ENCODE measurements around the gene MTNR1A.

Gene MTNR1A

DNA sequence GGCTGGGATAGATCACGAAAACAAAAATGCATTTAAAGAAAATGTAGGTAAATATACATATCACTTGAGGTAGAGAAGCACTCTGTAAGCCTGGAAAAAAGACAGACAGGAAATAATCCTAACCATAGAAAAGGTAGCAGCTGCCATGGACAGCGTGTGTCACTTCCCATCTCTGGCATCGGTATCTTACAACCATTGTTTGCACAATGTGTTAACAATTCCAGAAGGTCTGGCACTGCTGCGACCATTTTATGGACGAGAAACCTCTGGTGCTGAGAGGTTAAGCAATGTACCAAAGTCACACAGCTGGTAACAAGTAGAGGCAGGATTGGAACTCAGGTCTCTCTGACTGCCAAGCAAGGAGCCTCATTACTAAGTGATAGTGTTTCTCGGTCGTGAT lies 1.7 kb upstream of the MTNR1A start:
- H3K4me2 ChIP-seq (ENCODE audit: low read length) = no peak overlapping the region

GRCh38 chr4:186554539-186554913 lies 841 bp downstream of the MTNR1A start:
- Histone ChIP-seq H3K9ac (ENCODE audit: low read length) (no peak overlapping the region), H3K27ac (ENCODE audit: low read length) (no peak overlapping the region), H4K20me1 (ENCODE audit: insufficient read depth, low read length) (no peaks in the 10 kb centered on the region), H3K4me3 (ENCODE audit: low read length) (no peak overlapping the region), H3K79me2 (ENCODE audit: low read length) (no peaks in the 10 kb centered on the region), H3K36me3 (replicated peaks; ENCODE audit: low read depth, low read length) (no peaks in the 10 kb centered on the region), H3K4me1 (ENCODE audit: low read length) (no peaks in the 10 kb centered on the region), H3K9me3 (ENCODE audit: insufficient read depth, low read length) (no peaks in the 10 kb centered on the region), H2AFZ (ENCODE audit: low read depth, low read length) (no peak overlapping the region), H3K4me2 (ENCODE audit: low read length) (no peak overlapping the region), H3K27me3 (ENCODE audit: low read depth, low read length) (no peaks in the 10 kb centered on the region)
- TF ChIP-seq CTCF (IDR thresholded peaks at IDR 0.05; ENCODE audit: low read depth, low read length) (no peak), EZH2phosphoT487 (IDR thresholded peaks at IDR 0.05; ENCODE audit: low read depth) (no peak)

More for the DNA sequence above, 1.7 kb upstream of the MTNR1A start:
- Histone ChIP-seq H3K9ac (ENCODE audit: low read length) (no peak overlapping the region), H2AFZ (ENCODE audit: low read depth, low read length) (no peak overlapping the region), H3K4me1 (ENCODE audit: low read length) (no peaks in the 10 kb centered on the region), H4K20me1 (ENCODE audit: insufficient read depth, low read length) (no peaks in the 10 kb centered on the region), H3K4me3 (ENCODE audit: low read length) (no peak overlapping the region), H3K27ac (ENCODE audit: low read length) (no peak overlapping the region), H3K36me3 (replicated peaks; ENCODE audit: low read depth, low read length) (no peaks in the 10 kb centered on the region), H3K27me3 (ENCODE audit: low read depth, low read length) (no peaks in the 10 kb centered on the region), H3K9me3 (ENCODE audit: insufficient read depth, low read length) (no peaks in the 10 kb centered on the region), H3K79me2 (ENCODE audit: low read length) (no peaks in the 10 kb centered on the region)
- no peak for TF ChIP-seq EZH2phosphoT487 (IDR thresholded peaks at IDR 0.05; ENCODE audit: low read depth)
- TF ChIP-seq CTCF (IDR thresholded peaks at IDR 0.05; ENCODE audit: low read depth, low read length) = no peak

DNA sequence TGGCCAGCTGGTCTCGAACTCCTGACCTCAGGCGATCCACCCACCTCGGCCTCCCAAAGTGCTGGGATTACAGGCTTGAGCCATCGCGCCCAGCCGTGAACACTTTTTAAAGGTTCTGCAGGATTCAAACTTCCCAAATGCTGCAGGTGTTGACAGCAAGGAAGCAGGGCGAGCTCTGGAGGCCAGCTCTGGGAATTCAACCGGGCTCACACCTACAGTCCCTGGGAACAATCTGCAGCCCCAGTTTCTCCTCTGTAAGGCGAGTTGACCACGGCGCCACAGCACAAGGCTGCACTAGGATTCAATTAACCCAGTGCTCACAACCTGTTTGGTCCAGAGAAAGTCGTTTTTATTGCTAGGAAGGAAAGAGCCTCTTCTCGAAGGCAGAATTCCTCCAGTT lies 1.6 kb downstream of the MTNR1A start:
- Histone ChIP-seq H2AFZ (ENCODE audit: low read depth, low read length) (no peak overlapping the region), H3K79me2 (ENCODE audit: low read length) (no peaks in the 10 kb centered on the region), H3K27ac (ENCODE audit: low read length) (no peak overlapping the region), H3K9ac (ENCODE audit: low read length) (no peak overlapping the region), H3K4me3 (ENCODE audit: low read length) (no peak overlapping the region), H3K4me1 (ENCODE audit: low read length) (no peaks in the 10 kb centered on the region), H4K20me1 (ENCODE audit: insufficient read depth, low read length) (no peaks in the 10 kb centered on the region), H3K36me3 (replicated peaks; ENCODE audit: low read depth, low read length) (no peaks in the 10 kb centered on the region), H3K9me3 (ENCODE audit: insufficient read depth, low read length) (no peaks in the 10 kb centered on the region), H3K27me3 (ENCODE audit: low read depth, low read length) (no peaks in the 10 kb centered on the region), H3K4me2 (ENCODE audit: low read length) (no peak overlapping the region)
- TF ChIP-seq EZH2phosphoT487 (IDR thresholded peaks at IDR 0.05; ENCODE audit: low read depth) (no peak), CTCF (IDR thresholded peaks at IDR 0.05; ENCODE audit: low read depth, low read length) (no peak)

GRCh38 chr4:186551849-186552248 lies 3.5 kb downstream of the MTNR1A start:
- TF ChIP-seq EZH2phosphoT487 (IDR thresholded peaks at IDR 0.05; ENCODE audit: low read depth) (no peak), CTCF (IDR thresholded peaks at IDR 0.05; ENCODE audit: low read depth, low read length) (no peak)
- no peaks in the 10 kb centered on the region for H3K36me3 ChIP-seq (replicated peaks; ENCODE audit: low read depth, low read length)
- H3K4me3 ChIP-seq (ENCODE audit: low read length) = no peak overlapping the region
- no peaks in the 10 kb centered on the region for H3K4me1 ChIP-seq (ENCODE audit: low read length)
- no peaks in the 10 kb centered on the region for H3K79me2 ChIP-seq (ENCODE audit: low read length)
- H4K20me1 ChIP-seq (ENCODE audit: insufficient read depth, low read length) = no peaks in the 10 kb centered on the region
- H3K27me3 ChIP-seq (ENCODE audit: low read depth, low read length) = no peaks in the 10 kb centered on the region
- no peak overlapping the region for H3K27ac ChIP-seq (ENCODE audit: low read length)
- no peak overlapping the region for H3K4me2 ChIP-seq (ENCODE audit: low read length)
- no peak overlapping the region for H3K9ac ChIP-seq (ENCODE audit: low read length)
- no peaks in the 10 kb centered on the region for H3K9me3 ChIP-seq (ENCODE audit: insufficient read depth, low read length)
- no peak overlapping the region for H2AFZ ChIP-seq (ENCODE audit: low read depth, low read length)

Data from OCI-LY3 (cell line).